Fibroblast of skin of left quadriceps (primary cell): ENCODE measurements around the gene VEGFB.
A peak's percentile ranks its signal among the peaks of the same experiment; 100 is the strongest.

Source experiments
- DNase-seq, 2 experiments: peaks; one replicate each; pipeline ENCODE4 v3.0.0-alpha.2; 2013; ENCODE audit warnings: low read depth in 2 of 2

The VEGFB gene

DNA sequence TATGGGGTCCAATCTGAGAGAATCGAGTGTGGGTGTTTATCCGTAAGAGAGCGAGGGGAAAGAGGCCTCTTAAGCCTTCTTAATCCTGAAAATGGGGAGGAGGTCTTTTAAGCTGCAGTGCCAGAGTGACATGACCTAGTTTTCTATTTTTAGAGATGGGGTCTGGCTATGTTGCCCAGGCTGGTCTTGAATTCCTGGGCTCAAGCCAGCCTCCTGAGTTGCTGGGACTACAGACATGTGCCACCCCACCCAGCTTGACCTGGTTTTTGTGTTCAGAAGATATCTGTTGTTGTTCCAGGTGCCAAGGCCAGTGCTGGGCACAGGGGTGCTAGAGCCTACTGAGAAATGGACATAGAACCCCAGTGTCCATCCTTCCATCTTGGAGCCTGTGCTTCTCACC is 48.7 kb downstream of the VEGFB start:
- no peak for DNase-seq

DNA sequence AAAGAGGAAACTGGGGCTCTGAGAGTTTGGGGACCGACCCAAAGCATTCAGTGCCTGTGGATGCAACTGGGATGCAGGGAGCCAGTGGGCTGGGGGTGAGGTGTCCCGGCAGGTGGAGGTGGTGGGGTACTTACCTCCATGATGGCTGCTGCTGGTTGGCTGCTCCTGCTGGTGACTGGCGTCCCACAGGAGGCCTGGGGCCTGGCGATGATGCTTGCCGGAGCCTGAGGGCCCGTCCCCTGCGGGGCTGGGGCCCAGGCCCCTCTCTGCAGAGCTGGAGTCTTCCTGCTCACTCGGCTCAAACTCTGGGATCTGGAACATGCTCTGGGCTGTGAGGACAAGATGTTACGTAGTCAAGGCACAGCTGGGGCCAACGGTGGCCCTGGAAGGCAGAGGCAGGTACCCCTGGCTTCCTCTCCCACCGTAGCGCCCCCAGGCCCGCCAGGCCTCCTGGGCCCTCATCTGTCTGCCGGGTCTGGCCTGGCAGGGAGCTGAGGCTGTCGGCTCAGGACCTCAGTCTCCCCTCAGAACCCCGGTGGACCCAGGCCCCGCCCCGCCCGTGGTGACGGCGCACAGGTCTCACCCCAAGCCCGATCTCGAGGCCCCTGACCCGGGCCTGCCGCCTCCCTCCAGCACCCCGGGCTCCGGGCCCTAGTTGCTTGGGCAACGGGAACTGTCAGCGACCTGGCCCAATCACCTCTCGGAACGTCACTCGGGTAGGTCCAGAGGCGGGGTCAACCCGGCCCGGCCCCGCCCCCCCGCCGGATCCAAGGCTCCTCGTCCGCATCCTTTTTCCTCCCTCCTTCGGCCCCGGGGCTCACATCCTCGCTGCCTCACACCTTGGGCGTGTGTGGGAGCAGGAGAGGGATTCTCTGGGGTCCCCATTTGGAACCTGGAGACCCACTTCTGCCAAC is 49.9 kb downstream of the VEGFB start, which contains the start of gene BAD:
Gene BAD, minus strand, starts transcription at position 618 of the 914 bp plus-strand sequence. Its CDS starts 297 bp downstream, at position 321.
- DNase-seq: peak; percentile 75 to 78

DNA sequence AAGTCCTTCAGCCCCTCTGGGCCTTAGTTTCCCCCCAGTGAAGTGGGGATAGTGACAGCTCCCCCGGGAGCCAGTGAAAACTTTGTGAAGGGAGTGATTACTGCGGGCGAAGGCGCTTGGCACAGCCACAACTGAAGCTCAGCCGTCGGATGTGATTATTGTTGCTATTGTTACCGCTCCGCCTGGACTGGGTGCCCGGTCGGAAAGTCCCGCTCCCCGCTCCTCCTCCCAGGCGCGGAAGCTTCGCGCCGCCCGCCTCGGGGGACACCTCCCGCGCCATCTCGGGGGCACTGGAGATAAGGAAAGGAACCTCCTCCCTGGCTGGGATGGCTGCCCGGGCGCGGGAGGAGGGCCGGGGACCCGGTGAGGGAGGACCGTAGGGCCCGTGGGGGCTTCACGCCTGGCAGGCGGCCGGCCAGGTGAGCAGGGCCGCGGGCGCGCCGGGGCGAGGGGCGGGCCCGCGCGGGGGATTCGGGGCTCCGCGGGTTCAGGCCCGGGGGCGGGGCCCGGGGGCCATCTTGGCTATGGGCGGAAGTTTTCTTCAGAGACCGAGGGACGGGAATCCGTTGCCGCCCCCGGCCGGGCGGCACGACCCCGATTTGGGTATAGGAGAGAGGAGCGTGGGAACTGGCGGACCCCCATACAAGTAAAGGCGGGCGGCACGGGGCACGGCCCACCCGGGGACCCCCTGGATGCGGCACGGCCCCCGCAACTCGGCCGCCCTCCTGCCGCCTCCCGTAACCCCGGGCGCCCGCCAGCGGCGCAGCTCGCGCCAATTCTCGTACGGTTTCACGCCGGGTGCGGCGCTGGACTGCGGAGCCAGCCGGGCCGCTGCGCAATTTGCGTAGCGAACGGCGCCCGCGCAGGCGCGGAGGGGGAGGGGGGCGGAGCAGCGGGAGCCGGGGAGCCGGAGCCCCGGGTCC is 50.8 kb downstream of the VEGFB start, which contains the start of gene GPR137:
Gene GPR137, plus strand, starts transcription at position 887 of the 923 bp plus-strand sequence. CDS start 677 bp downstream, outside the sequence.
- peak; percentile 41 to 47 for DNase-seq

DNA sequence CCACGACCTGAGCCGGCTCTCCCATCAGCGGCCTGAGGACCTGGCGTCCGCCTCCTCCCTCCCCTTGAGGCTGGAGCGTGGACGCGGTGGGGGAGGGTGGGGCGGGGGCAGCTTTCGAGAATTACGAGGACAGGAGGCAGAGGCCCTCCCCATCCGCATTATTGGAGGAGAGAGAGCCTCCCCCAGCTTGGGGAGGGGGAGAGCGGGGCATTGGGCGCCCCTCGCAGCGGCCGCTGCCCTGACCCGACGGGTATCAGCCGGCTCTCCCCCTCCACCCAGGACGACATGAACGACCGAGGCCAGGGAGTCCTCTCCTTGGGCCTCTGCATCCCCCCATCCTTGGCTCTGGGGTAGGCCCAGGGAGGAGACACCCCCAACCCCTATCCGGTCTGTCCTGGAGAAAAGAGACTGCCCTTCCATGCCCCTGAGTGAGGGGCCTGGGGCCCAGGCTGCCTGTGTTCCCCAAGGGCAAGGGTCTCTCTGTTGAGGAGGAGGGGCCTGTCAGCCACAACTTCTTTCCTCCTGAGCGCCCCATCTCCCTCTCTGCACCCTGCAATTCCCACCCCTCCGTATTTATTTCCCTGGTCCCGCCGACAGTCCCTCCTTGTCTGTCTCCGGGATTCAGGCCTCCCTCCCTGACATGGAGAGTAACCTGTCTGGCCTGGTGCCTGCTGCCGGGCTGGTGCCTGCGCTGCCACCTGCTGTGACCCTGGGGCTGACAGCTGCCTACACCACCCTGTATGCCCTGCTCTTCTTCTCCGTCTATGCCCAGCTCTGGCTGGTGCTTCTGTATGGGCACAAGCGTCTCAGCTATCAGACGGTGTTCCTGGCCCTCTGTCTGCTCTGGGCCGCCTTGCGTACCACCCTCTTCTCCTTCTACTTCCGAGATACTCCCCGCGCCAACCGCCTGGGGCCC is 51.8 kb downstream of the VEGFB start:
- DNase-seq: no peak

DNA sequence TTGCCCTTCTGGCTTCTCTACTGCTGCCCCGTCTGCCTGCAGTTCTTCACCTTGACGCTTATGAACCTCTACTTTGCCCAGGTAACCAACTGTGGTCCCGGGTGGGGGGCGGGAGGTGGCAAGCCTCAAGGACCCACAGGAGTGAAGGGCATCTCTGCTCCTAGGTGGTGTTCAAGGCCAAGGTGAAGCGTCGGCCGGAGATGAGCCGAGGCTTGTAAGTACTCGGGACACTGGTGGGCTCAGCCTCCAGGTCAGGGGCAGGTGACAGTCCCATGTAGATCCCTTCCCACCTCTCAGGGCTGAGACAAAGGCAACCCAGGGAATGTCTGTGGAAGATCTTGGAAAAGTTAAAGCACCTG is 52.4 kb downstream of the VEGFB start:
- DNase-seq: no peak

DNA sequence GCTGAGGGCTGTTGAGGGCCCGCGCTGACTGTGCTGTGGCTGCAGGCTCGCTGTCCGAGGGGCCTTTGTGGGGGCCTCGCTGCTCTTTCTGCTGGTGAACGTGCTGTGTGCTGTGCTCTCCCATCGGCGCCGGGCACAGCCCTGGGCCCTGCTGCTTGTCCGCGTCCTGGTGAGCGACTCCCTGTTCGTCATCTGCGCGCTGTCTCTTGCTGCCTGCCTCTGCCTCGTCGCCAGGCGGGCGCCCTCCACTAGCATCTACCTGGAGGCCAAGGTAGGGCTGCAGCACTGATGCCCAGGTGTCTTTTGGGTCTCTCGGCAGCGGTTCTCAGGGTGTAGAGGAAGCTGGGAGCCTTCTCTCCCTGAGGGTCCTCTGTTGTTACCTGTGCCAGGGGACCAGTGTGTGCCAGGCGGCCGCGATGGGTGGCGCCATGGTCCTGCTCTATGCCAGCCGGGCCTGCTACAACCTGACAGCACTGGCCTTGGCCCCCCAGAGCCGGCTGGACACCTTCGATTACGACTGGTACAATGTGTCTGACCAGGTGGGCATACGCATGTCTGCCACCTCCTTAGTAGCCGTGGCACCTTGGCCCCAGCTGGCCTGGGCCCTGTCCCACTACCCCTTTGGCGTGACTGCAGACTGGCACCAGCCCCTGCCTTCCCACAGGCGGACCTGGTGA is 53.4 kb downstream of the VEGFB start:
- DNase-seq: no peak

DNA sequence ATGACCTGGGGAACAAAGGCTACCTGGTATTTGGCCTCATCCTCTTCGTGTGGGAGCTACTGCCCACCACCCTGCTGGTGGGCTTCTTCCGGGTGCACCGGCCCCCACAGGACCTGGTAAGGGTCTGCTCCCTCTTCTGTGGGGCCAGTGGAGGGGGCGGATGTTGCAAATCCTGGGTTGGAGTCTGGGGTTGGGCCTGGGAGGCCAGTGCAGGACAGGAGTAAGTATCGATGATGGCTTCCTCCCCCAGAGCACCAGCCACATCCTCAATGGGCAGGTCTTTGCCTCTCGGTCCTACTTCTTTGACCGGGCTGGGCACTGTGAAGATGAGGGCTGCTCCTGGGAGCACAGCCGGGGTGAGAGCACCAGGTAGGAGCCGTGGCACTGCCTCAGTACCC is 54.0 kb downstream of the VEGFB start:
- DNase-seq: no peak
